HG03175 (cell line): Measurements from ENCODE around the gene ARL6.
A peak's percentile ranks its signal among the peaks of the same experiment; 100 is the strongest.
"Not testable (repeated sequence)": the region's sequence is repeated elsewhere in the genome, so short reads cannot be mapped to it uniquely, and the experiment has no call there.

ENCODE experiments used
- ATAC-seq: cut with Tn5 transposase; IDR thresholded peaks from one replicate; pipeline ENCODE4 v1.9.1; 2021; ENCODE audit warnings: mild to moderate bottlenecking, moderate library complexity; ENCODE audit not compliant: unreplicated experiment

ARL6 gene

DNA sequence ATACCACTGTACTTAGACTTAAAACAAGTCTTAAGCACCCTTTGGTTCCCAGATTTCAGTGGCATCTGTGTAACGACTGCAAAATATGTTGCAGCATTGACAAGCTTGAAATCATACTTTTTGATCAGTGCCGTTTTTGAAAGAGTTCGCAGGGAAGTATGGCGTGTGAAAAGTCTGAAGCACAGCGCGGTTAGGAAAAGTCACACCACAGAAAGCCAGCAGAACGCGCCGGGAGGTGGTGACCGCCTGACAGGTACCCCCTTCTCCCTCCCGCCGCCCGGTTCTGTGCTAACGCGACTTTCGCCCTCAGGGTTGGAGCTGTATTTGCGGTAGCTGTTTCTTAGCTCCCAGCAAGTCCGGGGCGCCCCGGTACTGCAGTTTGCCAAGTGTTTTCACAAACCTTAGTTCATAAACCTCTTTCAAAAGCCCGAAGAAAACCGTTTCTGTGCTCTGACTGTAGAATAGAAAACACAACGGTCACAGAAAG, 56.8 kb downstream of the ARL6 start:
- peak; percentile 42 for ATAC-seq

DNA sequence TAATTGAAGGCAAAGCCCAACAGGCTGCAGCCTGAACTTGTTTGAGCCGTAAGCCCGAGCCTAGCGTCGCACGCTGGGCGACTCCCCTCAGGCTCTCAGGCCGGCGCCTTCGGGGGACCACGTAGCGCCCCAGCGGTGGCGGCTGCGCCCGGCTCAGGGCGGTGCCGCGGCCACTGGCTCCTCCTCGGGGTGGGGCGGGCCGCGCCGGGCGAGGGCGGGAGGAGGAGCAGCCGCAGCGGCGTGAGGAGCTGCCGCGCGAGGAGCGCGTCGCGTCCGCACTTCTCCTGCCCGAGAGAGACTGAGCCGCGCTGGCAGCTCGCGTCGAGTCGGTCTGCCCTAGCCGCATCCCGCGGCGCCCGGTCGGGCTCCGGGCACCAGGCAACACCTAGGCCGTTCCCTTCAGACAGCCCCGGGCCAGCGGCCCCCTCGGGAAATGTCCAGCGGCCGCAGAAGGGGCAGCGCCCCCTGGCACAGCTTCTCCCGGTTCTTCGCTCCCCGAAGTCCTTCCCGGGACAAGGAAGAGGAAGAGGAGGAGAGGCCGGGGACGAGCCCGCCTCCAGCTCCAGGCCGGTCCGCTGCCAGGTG, 57.3 kb downstream of the ARL6 start, which contains the start of gene CRYBG3:
TSS of gene CRYBG3 (plus strand) at position 238 of the 585 bp plus-strand sequence. CDS start at position 434, 196 bp downstream.
- peak; percentile 98 for ATAC-seq

DNA sequence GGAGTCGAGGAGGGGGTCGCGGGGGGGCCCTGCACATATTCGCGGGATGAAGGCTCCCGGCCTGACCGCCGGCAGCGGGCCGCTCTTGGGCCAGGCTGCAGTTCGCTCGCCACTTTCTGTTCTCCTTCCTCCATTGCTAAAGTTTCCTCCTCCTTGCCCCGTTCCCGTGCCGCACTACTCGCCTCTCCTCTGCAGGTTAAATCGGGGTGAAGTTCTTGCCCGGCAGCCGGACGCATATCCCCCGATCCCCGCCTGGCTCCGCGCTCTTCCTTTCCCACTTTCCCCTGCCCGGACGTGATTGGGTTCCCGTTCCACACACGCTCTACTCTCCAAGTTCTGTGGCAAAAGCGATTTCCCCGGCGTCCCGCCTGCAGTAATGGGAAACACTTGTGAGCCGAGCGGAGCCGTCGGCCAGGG, 57.8 kb downstream of the ARL6 start:
- ATAC-seq, result no peak

DNA sequence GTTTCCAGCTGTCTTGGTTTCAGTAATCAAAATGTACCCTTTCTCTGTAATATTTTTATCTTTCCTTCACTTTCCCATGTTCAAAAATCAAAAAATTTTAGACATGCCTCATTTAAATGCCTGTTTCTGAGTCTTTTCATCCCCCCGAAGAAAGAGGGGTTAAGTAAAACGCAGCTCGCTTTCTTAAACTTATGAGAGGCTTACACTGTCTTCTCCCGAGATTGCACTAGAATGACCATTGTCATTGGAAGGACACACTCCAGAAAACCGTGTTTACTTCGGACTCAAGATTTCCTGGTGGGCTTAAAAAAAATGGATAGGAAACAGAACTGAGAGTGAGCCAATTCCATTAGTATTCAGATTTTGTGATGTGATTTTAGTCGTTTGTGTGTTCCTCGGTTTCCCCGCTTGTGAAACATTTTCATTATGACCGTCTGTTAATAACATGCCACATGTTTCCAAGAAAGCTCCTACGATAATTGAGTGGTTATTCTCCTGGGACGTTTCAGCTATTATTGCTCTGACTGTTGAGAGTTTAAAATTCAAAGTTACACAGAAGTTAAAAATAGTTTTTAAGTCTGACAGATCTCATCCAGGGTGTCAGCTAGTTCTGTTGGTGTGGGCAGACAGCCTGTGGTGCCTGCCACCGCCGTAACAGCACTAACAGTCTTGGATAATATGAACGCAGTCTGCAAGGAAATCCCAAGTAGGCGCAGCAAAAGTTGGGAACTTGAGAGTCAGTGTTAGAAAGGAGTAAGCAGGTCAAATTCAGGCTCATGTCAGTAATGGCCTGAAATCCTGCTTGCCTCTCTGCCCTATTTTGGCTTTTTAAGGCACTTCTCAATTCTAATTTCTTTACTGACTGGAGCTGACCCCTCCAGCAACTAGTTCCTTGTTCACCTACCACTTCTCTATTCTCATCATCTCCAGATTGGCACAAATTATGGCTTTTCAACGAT, 58.8 kb downstream of the ARL6 start:
- ATAC-seq, result no peak

DNA sequence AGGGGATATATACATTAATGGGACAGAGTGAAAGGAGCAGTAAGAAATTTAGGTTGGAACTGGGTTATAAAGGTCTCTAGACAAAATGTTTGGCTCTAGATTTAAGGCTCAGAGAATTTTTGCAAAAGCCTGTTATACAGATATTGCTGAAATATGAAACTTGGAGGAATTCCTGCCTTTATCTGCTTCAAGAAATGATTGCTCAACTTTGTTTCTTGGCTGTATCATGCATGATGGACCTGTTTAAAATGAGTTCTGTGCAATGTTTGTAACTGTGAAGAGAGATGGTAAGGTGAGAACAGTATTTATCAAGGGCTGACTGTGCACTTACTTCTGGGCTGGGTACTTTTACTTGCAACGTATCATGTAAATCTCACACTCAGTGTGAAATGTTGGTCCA, 60.5 kb downstream of the ARL6 start:
- ATAC-seq, result no peak

DNA sequence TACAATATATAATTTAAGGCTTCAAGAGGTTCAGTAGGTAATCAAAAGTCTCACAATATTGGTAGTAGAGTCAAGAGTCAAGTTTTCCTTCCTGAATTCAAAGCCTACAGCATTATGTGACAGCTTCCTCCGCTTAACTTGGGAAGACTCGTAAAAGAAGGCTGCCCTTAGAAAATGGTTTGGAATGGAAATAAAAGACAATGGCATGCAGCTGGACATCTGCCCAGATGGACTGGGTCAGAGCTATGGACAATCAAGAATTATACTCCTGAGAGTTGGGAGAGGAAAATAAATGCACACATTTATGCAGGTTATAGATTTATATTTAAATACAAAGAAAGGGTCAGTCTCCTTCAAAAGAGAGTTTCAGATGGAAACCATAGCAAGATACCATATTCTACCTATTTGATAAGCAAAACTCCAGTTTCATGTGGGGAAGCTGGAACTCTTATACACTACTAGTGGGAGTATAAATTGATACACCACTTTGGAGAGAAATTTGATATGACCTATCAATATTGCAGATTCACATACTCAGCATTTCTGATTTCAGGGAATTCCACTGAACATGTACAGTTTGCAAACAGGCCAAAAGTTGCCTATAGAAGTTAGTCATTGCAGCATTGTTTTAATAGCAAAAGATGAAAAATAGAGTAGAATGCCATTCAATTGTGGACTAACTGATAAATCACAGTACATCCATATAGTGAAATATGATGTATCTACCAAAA, 63.3 kb downstream of the ARL6 start:
- ATAC-seq, result no peak

DNA sequence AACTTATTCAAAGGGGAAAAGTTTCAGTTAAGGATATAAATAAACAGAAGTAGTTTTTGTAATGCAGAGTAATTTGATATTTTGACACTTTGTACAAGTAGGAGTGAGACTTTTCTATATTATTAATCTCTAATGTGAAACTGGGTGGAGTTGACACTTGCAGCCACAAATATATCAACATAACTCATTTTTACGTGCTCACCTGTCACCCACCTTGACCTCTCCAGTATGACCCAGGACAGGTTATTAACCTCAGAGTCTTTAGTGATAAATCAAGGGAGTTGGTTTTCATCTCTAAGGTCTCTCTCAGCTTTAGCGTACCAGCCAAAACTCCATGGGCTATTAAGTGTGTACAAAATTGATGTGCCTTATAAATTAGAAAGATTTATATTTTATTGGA, 64.6 kb downstream of the ARL6 start:
- no peak for ATAC-seq

DNA sequence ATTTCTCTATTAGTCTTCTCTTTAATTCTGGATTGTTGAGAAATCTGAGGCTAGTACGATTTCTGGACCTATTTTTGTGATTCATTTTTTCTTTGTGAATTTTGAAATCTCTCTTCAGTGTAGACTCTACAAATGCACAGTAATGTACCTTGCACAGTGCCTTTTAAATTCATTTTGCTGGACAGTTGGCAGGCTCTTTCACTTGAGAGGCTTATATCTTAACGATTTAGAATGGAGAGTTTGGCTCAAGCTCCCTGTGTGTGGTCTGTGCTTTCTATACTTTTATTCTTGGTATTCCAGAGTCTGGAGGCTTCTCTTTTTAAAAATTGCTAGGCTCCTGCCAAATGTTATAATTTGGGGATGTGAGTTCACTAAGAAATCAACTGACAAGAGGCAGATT, 66.1 kb downstream of the ARL6 start:
- no peak for ATAC-seq

DNA sequence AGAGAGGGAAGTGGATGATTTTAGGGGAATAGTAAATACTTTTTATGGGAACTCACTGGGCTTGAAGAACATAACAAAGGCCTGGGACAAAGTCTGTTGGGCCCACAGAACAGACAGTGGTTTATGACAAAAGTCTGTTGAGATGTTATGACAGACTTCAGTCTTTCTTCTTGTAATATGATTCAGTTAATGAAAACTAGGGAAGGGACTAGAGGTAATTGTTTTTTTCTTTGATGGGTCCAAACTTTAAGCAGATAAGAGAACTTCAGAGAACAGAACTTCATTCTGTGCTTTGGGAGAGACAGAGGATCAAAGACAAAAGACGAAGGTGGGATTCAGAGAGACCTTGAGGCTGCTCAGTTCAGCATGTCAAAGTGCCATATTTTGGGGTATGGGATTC, 66.6 kb downstream of the ARL6 start:
- no peak for ATAC-seq

DNA sequence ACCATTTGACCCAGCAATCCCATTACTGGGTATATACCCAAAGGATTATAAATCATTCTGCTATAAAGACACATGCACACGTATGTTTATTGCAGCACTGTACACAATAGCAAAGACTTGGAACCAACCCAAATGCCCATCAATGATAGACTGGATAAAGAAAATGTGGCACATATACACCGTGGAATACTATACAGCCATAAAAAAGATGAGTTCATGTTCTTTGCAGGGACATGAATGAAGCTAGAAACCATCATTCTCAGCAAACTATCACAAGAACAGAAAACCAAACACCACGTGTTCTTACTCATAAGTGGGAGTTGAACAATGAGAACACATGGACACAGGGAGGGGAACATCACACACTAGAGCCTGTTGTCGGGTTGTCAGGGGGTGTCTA, 68.6 kb downstream of the ARL6 start:
- ATAC-seq, result not testable (repeated sequence)

DNA sequence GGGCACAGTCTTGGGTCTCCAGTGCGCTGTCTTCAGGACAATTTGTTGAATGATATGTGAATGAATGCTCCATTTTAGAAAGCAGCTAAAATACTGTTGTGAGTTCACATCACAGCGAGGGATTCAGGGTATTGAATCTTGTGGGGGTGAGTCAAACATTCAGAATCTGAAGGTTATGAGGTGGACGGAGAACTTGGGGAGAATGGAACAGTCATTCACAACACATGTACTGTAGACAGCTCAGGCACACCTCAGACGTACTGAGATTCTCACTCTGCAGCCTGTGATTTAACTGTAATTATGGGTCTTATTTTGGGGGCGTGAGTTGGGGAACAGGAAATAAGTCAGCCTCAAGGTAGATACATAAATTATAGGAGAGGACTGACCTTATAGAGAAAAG, 71.2 kb downstream of the ARL6 start:
- ATAC-seq, result no peak

DNA sequence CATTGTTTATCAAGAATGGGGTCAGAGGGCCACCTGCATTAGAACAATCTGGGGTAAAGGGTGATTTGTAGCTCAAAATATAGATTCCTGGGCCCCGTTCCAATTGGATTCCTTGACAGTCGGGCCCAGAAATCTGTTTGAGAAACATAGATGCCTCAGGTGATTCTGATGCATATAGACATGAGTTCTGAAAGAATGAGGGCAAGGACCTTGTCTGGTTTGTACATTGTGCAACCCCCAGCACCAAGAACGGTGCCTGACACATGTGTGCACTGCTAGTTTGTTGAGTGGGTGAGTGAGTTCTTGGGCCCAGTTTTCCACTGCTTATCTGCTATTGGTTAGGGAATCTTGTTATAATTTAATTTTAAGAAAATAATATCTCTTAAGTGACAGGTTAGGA, 73.8 kb downstream of the ARL6 start:
- no peak for ATAC-seq

DNA sequence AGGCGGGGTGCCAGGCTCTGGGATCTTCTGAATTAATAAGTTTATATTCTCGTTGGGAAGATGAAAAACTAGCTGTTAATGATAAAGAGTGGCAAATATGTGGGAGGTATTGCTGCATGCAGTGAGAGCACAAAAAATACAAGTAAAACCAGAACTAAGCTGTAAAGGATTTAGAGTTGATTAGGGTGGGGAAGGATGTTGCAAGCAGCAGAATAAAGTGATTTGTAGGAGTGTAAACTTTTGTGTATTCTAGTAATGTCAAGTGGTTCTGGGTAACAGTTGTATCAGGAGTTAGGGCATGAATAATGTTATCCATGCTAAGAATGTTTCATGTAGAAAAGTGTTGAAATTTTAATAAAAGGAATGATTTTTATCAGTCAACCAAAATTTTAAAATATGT, 75.4 kb downstream of the ARL6 start:
- ATAC-seq, result no peak

DNA sequence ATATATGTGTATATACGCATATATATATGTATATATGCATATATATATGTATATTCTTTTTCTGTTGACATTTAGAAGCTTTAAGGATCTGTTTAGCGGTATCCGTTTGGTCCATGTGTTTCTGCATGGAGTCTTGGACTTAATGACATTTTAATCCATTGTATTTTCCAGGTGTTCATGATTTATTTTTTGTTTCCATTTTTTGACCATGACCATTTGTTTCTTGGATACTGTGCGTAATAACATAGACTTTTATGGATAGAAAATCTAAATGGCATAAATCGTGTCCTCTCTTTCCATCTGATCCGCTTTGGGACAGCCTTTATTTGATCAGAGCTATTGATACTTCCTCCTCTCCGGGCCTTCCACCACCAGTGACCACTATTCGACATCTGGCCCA, 76.7 kb downstream of the ARL6 start:
- no peak for ATAC-seq

DNA sequence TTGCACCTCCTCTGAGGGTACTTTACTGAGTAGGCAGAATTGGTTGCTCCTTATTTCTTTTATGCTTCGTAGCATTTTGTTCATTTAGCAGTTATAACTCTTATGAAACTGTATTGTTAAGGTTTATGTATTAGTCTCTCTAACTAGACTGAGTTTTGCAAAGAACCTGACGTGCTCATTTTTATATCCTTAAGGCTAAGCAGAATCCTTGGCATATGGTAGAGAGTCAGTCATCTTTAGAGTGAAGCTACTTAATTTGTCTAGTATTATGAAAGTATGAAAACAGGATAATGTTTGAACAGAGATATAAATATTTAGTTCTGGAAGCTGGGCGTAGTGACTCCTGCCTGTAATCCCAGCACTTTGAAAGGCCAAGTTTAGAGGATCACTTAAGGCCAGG, 77.4 kb downstream of the ARL6 start:
- no peak for ATAC-seq

DNA sequence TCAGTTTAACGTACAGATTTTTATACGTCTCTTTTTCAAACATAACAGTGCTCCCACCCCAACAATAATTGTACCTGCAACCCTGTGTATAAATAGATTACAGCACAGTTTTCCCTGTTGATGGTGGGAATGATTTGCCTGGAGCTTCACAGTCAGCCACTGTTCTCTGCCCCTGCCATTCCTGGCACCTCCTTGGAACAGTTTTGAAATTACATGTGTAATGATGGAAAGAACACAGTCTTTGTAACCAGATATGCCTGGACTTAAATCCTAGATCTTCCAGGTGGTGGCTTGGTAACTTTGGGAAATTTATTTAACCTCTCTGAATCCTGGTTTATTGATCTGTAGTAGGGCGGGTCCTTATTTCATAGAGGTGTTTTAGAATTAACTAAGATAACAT, 84.2 kb downstream of the ARL6 start:
- ATAC-seq, result no peak
